ENCODE results near the gene ACER3. TPM values are rescaled to one million over a fixed set of nuclear protein-coding genes. Genes with fewer than 3 reads are reported as not detected.
"Not testable (repeated sequence)": the region's sequence is repeated elsewhere in the genome, so short reads cannot be mapped to it uniquely, and the experiment has no call there.

Gene ACER3
- total RNA-seq, 4 donors from 2014 or later, result 1.1 to 3.4 (median 2.6) TPM

- no peaks in the 10 kb centered on the region for H3K9me3 ChIP-seq
- in situ Hi-C loops (cut with MboI; ENCODE audit: low sequenced_read_pairs in 4 of 4), result no loop called here
- no peak for ATAC-seq
- intact Hi-C loops (cut with DNase I; ENCODE audit: low total_unique reads), result no loop called here
- no peaks in the 10 kb centered on the region for H3K4me1 ChIP-seq
- H3K27me3 ChIP-seq, result no peaks in the 10 kb centered on the region
- H3K4me3 ChIP-seq, result no peak overlapping the region
- no peak overlapping the region for H3K27ac ChIP-seq
- TF ChIP-seq POLR2A (IDR thresholded peaks at IDR 0.05), result no peak
- no peaks in the 10 kb centered on the region for H3K36me3 ChIP-seq
- no peak for DNase-seq
These were observed 36.5 kb downstream of the ACER3 start for GRCh38 chr11:76897233-76897632.

GRCh38 chr11:76901144-76901543, 40.4 kb downstream of the ACER3 start:
- Histone ChIP-seq H3K36me3 (no peaks in the 10 kb centered on the region), H3K27me3 (no peaks in the 10 kb centered on the region), H3K27ac (no peak overlapping the region), H3K9me3 (no peaks in the 10 kb centered on the region), H3K4me1 (no peaks in the 10 kb centered on the region), H3K4me3 (no peak overlapping the region)
- ATAC-seq (no peak), DNase-seq (no peak)
- in situ Hi-C loops (cut with MboI; ENCODE audit: low sequenced_read_pairs in 4 of 4) (loop anchor here in 1 of 4 donors (25.0 kb wide), 1 partner anchor 164 kb away; no protein-coding TSS in a partner anchor), intact Hi-C loops (cut with DNase I; ENCODE audit: low total_unique reads) (no loop called here)
- no peak for TF ChIP-seq CTCF (IDR thresholded peaks at IDR 0.05 in 4 of 5, conservative IDR thresholded peaks at IDR 0.05 in 1 of 5)
- TF ChIP-seq POLR2A (IDR thresholded peaks at IDR 0.05), result no peak

GRCh38 chr11:76901622-76902021, 40.9 kb downstream of the ACER3 start:
- in situ Hi-C loops (cut with MboI; ENCODE audit: low sequenced_read_pairs in 4 of 4), result loop anchor here in 1 of 4 donors (25.0 kb wide), 1 partner anchor 164 kb away; no protein-coding TSS in a partner anchor
- H3K27me3 ChIP-seq; DNase-seq; intact Hi-C loops (cut with DNase I; ENCODE audit: low total_unique reads); ATAC-seq; H3K4me1 ChIP-seq; H3K36me3 ChIP-seq; H3K4me3 ChIP-seq; H3K27ac ChIP-seq; H3K9me3 ChIP-seq: not testable (repeated sequence)

- Histone ChIP-seq H3K27ac (no peak overlapping the region), H3K36me3 (no peaks in the 10 kb centered on the region), H3K4me3 (no peak overlapping the region), H3K9me3 (no peaks in the 10 kb centered on the region), H3K27me3 (no peaks in the 10 kb centered on the region), H3K4me1 (no peaks in the 10 kb centered on the region)
- ATAC-seq (no peak), DNase-seq (no peak)
- TF ChIP-seq CTCF (IDR thresholded peaks at IDR 0.05 in 4 of 5, conservative IDR thresholded peaks at IDR 0.05 in 1 of 5) (no peak), POLR2A (IDR thresholded peaks at IDR 0.05) (no peak)
- intact Hi-C loops (cut with DNase I; ENCODE audit: low total_unique reads) (no loop called here), in situ Hi-C loops (cut with MboI; ENCODE audit: low sequenced_read_pairs in 4 of 4) (loop anchor here in 1 of 4 donors (25.0 kb wide), 1 partner anchor 165 kb away; no protein-coding TSS in a partner anchor)
These were observed 41.6 kb downstream of the ACER3 start for GRCh38 chr11:76902121-76903014.

- in situ Hi-C loops (cut with MboI; ENCODE audit: low sequenced_read_pairs in 4 of 4), result loop anchor here in 1 of 4 donors (25.0 kb wide), 1 partner anchor 166 kb away; no protein-coding TSS in a partner anchor
- TF ChIP-seq POLR2A (IDR thresholded peaks at IDR 0.05), result no peak
- TF ChIP-seq CTCF (IDR thresholded peaks at IDR 0.05 in 4 of 5, conservative IDR thresholded peaks at IDR 0.05 in 1 of 5), result no peak
- no peak overlapping the region for H3K4me3 ChIP-seq
- ATAC-seq (no peak), DNase-seq (no peak)
- H3K27me3 ChIP-seq, result no peaks in the 10 kb centered on the region
- H3K36me3 ChIP-seq, result no peaks in the 10 kb centered on the region
- intact Hi-C loops (cut with DNase I; ENCODE audit: low total_unique reads), result no loop called here
- no peak overlapping the region for H3K27ac ChIP-seq
- H3K4me1 ChIP-seq, result no peaks in the 10 kb centered on the region
- no peaks in the 10 kb centered on the region for H3K9me3 ChIP-seq
These were observed 42.6 kb downstream of the ACER3 start for GRCh38 chr11:76903325-76903724.
